Panc1 (cell line): ENCODE measurements around the gene CBARP.

Experiments used
- POLR2AphosphoS5 ChIP-seq: IDR thresholded peaks from 2 replicates; pipeline ENCODE4 v1.6.1; 2012; ENCODE audit warnings: mild to moderate bottlenecking, low read depth, low read length, moderate library complexity
- TCF7L2 ChIP-seq: IDR thresholded peaks from 2 replicates; pipeline ENCODE4 v1.6.1; 2011; ENCODE audit warnings: mild to moderate bottlenecking, low read depth, low read length, inconsistent platforms
- TF ChIP-seq, protein P1 (sequence below): fragments of 450-650 bp; IDR thresholded peaks from 2 replicates; pipeline ENCODE4 v1.5.1; 2017; ENCODE audit warnings: mild to moderate bottlenecking

DNA sequence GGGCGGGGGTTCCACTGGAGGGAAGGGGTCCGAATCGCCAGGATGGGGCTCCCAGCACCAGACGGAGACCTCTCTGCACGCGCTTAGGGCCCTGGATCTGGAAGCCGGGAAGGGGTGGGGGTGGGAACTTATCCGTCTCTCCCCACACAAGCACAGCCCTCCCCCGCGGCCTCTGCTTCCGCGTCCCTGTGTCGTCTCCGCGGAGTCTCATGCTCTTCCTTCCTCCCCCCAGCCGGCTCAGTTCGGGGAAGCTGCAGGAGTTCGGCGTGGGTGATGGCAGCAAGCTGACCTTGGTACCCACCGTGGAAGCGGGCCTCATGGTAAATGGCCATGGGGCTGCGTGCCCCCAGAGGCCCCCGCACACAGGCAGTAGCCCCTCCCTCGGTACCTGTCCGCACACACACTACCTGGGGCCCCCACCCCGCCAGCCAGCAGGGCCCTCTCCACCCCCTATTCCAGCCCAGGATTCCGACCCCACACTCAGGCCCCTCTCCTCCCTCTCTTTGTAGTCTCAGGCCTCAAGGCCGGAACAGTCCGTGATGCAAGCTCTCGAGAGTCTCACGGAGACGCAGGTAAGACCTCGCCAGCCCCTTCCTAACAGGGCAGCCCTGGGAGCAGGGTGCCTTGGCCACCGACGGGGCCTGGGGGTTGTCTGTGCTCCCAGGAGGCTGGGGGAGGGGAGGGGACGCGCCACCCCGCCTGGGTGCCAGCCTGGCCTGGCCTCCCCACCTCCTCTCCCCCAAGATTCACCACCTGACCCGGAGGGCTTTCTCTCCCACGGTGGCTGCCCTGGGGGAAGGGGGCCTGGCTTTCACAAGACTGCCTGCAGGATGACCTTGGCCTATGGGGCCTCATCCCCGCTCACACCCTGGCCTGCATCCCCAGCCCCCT, 13.8 kb upstream of the CBARP start:
- TF ChIP-seq, protein P1, sequence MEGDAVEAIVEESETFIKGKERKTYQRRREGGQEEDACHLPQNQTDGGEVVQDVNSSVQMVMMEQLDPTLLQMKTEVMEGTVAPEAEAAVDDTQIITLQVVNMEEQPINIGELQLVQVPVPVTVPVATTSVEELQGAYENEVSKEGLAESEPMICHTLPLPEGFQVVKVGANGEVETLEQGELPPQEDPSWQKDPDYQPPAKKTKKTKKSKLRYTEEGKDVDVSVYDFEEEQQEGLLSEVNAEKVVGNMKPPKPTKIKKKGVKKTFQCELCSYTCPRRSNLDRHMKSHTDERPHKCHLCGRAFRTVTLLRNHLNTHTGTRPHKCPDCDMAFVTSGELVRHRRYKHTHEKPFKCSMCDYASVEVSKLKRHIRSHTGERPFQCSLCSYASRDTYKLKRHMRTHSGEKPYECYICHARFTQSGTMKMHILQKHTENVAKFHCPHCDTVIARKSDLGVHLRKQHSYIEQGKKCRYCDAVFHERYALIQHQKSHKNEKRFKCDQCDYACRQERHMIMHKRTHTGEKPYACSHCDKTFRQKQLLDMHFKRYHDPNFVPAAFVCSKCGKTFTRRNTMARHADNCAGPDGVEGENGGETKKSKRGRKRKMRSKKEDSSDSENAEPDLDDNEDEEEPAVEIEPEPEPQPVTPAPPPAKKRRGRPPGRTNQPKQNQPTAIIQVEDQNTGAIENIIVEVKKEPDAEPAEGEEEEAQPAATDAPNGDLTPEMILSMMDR = no peak
- TF ChIP-seq POLR2AphosphoS5 (peak; percentile 53; the same call in 1 of the 2 replicates), TCF7L2 (no peak)
